Measurements from ENCODE around the gene UBE2C.
"Not testable (repeated sequence)": the region's sequence is repeated elsewhere in the genome, so short reads cannot be mapped to it uniquely, and the experiment has no call there.

UBE2C gene

GRCh38 chr20:45812157-45813005, at the start of gene UBE2C:
Gene UBE2C (plus strand): TSS chr20:45812644. CDS start chr20:45812696, 52 bp downstream.
- in situ Hi-C loops (cut with HindIII; ENCODE audit: low sequenced_read_pairs), result loop anchor here (5.0 kb wide), 1 partner anchor 60 kb away; no protein-coding TSS in a partner anchor

DNA sequence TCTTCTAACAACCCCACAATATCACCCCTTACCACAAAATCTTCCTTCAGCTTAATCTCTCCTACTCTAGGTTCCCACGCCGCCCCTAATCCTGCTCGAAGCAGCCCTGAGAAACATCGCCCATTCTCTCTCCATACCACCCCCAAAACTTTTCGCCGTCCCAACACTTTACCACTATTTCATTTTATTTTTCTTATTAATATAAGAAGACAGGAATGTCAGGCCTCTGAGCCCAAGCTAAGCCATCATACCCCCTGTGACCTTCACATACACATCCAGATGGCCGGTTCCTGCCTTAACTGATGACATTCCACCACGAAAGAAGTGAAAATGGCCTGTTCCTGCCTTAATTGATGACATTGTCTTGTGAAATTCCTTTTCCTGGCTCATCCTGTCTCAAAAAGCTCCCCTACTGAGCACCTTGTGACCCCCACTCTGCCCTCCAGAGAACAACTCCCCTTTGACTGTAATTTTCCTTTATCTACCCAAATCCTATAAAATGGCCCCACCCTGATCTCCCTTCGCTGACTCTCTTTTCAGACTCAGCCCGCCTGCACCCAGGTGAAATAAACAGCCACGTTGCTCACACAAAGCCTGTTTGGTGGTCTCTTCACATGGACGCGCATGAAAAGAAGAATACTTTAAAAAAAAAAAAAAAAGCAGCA, 47.7 kb upstream of the UBE2C start:
- in situ Hi-C loops (cut with HindIII; ENCODE audit: low sequenced_read_pairs), result not testable (repeated sequence)

DNA sequence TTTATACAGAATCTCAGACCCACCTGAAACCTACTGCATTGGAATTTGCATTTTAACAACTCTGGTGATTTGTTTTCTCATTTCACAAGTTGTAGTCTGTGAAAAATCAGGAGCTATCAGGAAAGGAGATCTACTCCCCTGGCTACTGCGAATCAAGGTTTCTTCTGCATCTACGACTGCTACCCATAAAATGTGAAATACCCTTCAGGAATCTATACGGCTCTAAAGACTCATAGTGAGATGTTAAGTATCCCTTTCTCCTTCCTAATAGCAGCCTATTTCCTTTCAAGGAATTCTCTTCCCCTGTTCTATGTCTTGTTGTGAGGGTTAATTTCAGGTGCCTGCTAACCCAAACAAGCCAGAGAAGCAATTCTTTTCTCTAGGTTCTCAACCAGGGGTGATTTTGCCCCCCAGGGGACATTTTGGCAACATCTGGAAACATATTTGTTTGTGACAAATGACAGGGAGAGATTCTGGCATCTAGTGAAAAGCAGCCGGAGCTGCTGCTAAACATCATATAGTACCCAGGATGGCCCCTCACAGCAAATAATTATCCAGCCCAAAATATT, 47.1 kb upstream of the UBE2C start:
- in situ Hi-C loops (cut with HindIII; ENCODE audit: low sequenced_read_pairs), result no loop called here

- in situ Hi-C loops (cut with HindIII; ENCODE audit: low sequenced_read_pairs), result no loop called here
Measured at GRCh38 chr20:45765980-45766379, 46.5 kb upstream of the UBE2C start.

DNA sequence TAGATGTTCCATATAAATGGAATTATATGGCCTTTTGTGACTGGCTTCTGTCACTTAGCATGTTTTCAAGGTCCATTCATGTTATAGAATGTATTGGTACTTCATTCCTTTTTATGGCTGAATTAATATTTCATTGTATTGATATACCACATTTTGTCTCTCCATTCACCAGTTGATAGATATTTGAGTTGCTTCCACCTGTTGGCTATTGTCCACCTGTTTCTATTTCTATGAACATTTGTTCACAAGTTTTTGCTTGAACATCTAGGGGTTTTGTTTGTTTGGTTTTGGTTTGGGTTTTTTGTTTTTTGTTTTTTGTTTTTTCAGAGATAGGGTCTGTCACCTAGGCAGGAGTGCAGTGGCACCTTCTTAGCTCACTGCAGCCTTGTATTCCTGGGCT, 44.0 kb upstream of the UBE2C start:
- in situ Hi-C loops (cut with HindIII; ENCODE audit: low sequenced_read_pairs), result no loop called here

- in situ Hi-C loops (cut with HindIII; ENCODE audit: low sequenced_read_pairs), result loop anchor here (5.0 to 10.0 kb wide), 2 partner anchors 174 to 456 kb away; no protein-coding TSS in a partner anchor
Measured at GRCh38 chr20:45771182-45771759, 41.2 kb upstream of the UBE2C start.

DNA sequence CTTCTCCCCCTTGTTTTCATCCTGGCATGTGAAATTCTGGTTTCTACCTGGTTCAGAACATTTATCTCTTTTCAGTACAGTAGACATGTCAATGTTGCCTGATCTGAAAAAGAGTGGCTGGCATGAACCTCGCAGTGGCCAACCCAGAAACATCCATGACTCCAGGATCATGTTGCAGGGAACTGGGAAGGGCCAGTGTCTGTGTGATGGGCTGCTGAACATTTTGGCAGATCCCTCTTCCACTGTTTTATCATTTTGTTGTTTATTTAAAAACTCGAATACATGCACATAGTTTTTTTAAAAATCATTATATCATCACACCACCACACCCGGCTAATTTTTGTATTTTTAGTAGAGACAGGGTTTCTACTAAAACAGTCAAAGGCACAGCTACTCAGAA, 39.8 kb upstream of the UBE2C start:
- in situ Hi-C loops (cut with HindIII; ENCODE audit: low sequenced_read_pairs), result loop anchor here (5.0 to 10.0 kb wide), 2 partner anchors 175 to 458 kb away; no protein-coding TSS in a partner anchor

DNA sequence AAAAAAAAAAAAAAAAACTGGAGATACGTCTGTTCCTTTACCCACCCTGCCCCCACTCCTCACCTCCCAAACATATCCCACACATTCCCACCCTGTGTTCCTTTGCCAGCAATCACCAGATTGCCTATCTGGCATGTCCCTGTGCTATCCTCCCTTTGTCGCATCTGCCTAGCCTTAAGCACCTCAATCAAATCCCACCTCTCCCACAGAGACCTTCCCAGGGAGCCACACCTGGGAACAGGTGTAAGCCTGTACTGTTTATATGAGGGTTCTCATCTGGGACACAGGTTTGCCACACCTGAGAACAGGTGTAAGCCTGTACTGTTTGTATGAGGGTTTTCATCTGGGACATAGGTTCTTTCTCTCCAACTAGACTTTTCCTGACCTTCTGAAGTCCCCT, 37.5 kb upstream of the UBE2C start:
- in situ Hi-C loops (cut with HindIII; ENCODE audit: low sequenced_read_pairs), result loop anchor here (5.0 to 10.0 kb wide), 2 partner anchors 178 to 460 kb away; no protein-coding TSS in a partner anchor

GRCh38 chr20:45775411-45775810, 37.0 kb upstream of the UBE2C start:
- in situ Hi-C loops (cut with HindIII; ENCODE audit: low sequenced_read_pairs), result loop anchor here (10.0 kb wide), 1 partner anchor 461 kb away; no protein-coding TSS in a partner anchor

GRCh38 chr20:45776931-45777330, 35.5 kb upstream of the UBE2C start:
- in situ Hi-C loops (cut with HindIII; ENCODE audit: low sequenced_read_pairs), result loop anchor here (10.0 kb wide), 1 partner anchor 462 kb away; no protein-coding TSS in a partner anchor

DNA sequence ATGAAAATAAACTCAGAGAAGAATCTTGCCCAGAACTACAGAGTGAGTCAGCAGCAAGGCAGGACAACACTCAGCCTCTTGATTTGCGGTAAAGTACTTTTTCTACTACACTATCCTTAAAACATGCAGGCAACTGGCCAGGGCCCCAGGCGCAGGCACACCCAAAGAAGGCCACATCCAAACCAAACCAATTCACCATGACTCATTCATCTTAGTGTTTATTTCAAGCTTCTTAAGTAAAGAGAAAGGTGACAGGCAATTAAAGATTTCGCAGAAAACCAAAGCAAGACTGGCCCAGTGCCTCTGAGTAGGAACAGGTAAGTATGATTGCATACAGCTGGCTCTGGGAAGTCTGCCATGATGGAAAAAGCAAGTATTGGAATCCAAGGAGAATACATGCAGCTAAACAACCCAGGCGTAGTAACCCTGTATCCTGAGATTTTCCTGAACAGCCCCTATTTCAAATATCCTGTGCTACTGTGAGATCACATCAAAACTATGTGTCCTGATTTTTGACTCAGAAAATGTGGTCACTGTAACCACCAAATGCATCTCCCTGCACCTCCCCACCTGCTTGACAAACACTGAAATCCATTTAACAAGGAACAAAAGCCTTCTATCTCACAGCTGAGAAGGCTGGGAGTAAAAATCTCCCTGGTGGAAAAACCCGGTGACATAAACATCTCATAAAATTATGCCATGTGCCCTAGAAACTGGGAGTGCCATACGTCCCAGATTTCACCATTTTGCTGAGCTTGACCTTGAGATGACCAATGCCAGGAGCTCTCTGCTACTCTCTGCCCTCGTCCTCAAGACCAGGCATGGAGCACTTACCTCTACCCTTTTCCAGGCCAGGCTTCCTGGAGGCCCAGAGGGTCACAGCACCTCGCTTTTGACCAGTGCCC, 33.2 kb upstream of the UBE2C start:
- in situ Hi-C loops (cut with HindIII; ENCODE audit: low sequenced_read_pairs), result loop anchor here (10.0 kb wide), 1 partner anchor 464 kb away; no protein-coding TSS in a partner anchor

DNA sequence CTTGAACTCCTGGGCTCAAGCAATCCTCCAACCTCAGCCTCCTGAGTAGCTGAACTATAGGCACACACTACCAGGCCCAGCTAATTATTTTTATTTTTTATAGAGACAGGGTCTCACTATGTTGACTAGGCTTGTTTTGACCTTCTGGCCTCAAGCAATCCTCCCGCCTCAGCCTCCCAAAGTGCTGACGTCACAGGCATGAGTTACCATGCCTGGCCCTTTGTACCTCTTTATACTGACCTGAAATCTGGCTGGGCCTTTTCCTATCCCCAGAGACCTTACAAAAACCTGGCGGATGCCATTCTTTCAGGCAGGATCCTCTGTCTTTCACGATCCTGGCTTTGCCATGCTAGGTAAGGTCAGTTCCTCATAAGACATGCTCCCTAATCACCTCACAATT, 32.3 kb upstream of the UBE2C start:
- in situ Hi-C loops (cut with HindIII; ENCODE audit: low sequenced_read_pairs), result no loop called here

DNA sequence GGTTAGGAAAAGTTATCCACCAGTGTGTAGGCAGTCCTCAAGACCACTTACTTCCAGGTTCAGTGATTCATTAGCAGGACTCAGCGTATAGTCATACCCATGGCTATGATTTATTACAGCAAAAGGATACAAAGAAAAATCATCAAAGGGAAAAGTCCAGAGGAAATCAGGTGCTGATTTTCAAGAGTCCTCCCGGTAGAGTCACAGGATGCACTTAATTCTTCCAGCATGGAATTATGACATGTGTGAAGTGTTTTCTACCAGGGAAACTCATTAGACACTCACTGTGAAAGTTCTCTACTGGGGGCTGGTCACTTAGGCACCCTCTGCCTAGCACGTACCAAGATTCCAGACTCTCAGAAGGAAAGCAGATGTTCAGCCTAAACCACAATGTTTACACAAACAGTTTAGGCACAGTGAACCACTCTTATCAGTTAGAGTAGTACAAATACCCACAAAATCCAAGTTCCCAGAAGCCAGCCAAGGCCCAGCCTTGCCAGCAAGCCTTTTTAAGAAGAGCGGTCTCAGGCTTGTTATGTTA, 31.0 kb upstream of the UBE2C start:
- in situ Hi-C loops (cut with HindIII; ENCODE audit: low sequenced_read_pairs), result no loop called here

DNA sequence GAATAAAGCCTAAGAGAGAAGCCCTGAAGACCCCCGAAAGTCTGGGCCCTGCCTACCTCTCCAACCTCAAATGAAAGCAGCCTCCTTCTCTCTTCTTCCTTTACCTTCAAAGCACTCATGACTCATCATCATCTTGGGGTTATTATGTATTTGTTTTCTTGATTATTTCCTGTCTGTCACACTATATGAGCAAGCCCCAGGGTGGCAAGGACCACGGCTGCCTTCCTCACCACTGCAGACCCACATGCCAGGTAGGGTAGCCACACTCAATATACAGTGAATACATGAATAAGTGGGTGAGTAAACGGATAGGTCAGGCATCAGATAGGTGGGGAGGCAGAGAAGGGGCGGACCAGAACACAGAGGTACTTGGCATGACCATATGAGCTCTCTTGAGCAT, 29.6 kb upstream of the UBE2C start:
- in situ Hi-C loops (cut with HindIII; ENCODE audit: low sequenced_read_pairs), result no loop called here

GRCh38 chr20:45783656-45784294, 28.7 kb upstream of the UBE2C start:
- in situ Hi-C loops (cut with HindIII; ENCODE audit: low sequenced_read_pairs), result no loop called here

DNA sequence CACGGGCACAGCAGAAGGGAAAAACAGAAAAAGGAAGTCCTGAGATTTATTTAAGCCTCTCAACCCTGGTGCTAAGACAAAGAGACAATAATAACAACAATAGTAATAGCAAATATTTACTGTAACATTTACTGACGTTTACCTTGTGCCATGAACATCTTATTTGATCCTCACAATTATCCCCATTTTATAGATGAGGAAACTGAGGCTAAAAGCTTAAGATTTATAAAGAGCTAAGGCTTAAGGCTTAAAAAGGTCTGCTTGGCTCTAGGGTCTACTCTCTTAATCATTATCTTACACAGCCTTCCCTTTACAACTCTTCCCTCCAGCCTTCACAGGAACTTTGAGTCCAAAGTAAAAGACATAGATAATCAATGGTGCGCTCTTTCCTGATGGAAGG, 24.1 kb upstream of the UBE2C start:
- in situ Hi-C loops (cut with HindIII; ENCODE audit: low sequenced_read_pairs), result no loop called here

DNA sequence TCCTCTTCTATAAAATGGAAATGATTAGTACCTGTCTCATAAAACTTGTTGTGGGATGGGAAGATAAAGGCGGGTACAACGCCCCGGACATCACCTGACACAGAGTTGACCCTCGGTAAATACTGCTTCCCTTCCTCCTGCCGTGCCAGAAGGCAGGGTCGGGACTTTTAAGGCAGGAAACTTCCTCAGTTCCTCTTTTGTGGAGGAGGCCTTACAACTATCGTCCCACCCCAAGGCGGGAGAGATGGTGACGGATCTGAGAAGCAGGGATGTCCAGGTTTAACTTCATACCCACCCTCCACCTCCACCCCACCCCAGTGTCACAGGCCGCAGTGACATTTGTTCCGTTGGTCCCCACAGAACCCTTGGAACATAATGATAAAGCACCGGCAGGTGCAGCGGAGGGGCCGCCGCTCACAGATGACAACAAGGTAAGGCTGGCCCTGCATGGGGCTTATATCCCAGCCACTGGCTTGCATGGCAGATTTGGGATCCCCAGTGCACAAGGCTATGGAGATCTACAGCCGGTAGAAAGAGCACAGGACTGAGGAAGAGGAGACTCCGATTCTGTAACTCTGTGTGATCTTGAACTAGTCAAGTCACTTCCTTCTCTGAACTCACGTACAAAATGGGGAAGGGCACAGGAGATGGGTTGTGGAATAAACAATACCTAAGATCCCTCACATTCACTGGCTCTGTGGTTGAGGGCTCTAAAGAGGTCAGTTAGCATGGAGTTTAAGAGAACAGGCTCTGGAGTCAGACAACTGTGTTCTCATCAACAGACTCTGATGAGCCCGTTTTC, 19.9 kb upstream of the UBE2C start:
- in situ Hi-C loops (cut with HindIII; ENCODE audit: low sequenced_read_pairs), result no loop called here

DNA sequence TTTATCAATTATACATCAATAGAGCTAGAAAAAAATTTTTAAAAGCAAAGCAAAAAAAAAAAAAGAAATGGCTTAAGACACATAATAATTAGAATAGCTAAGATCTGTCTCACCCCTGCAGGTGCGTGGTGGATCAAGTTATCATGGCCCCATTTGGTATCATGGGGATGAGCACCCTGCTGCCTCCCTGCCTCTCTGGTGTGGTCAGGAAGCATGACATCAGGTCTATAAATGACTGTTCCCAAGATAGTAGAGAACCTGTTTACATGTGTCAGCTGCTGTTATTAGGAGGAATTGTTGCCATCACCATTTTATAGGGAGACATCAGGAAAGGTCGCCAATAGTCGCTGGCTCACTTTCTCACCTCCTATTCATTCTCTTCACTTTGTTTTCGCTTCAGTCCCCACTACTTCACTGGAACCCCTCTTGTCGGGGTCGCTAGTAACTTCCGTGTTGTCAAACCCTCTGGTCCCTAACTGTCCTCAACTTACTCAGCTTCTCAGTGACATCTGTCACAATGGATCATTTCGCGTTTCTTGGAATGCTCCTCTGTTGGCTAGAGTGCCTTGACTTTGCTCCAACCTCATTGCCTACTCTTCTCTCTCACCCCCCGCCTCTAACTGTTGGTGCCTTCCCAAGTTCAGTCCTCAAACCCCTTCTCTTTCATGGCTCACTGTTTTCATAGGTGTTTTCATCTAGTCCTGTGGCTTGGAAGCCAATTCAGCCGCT, 15.9 kb upstream of the UBE2C start:
- in situ Hi-C loops (cut with HindIII; ENCODE audit: low sequenced_read_pairs), result no loop called here

All from endothelial cell of hepatic sinusoid (primary cell).